ENCODE results near the gene LHFPL6. TPM values are rescaled to one million over a fixed set of nuclear protein-coding genes. Genes with fewer than 3 reads are reported as not detected.

The LHFPL6 gene
- total RNA-seq, 1 experiment from 2014 or later, result 8.9 TPM

- no peak for DNase-seq (ENCODE audit: unreplicated experiment)
- H3K4me1 Mint-ChIP-seq (ENCODE audit: insufficient read depth, unreplicated experiment), result no peaks in the 10 kb centered on the region
- no TSS peak for BruUV-seq (replicated peaks)
- H3K27me3 Mint-ChIP-seq (ENCODE audit: insufficient read depth, unreplicated experiment), result no peaks in the 10 kb centered on the region
- no peak for TF ChIP-seq CTCF (IDR thresholded peaks at IDR 0.05; ENCODE audit: unreplicated experiment)
- ChIA-PET POLR2A (no interaction called here), CTCF (interaction anchor here (0.5 kb wide), 1 partner anchor 89 kb away, joined by 3 read pairs; no protein-coding TSS in a partner anchor)
- H3K27ac Mint-ChIP-seq (ENCODE audit: low read depth, unreplicated experiment), result no peak overlapping the region
- H3K4me3 Mint-ChIP-seq (ENCODE audit: unreplicated experiment), result no peak overlapping the region
- no peaks in the 10 kb centered on the region for H3K36me3 Mint-ChIP-seq (ENCODE audit: insufficient read depth, unreplicated experiment)
- intact Hi-C loops (cut with micrococcal nuclease), result no loop called here
- H3K9me3 Mint-ChIP-seq (ENCODE audit: unreplicated experiment), result no peaks in the 10 kb centered on the region
These were observed 305.3 kb downstream of the LHFPL6 start for GRCh38 chr13:39297664-39298171.

GRCh38 chr13:39297023-39297422 lies 306.0 kb downstream of the LHFPL6 start:
- CTCF ChIA-PET, result interaction anchor here (0.7 kb wide), 1 partner anchor 22 kb away, joined by 3 read pairs; no protein-coding TSS in a partner anchor
- H3K27ac Mint-ChIP-seq (ENCODE audit: low read depth, unreplicated experiment), result no peak overlapping the region
- no peaks in the 10 kb centered on the region for H3K9me3 Mint-ChIP-seq (ENCODE audit: unreplicated experiment)
- no peaks in the 10 kb centered on the region for H3K36me3 Mint-ChIP-seq (ENCODE audit: insufficient read depth, unreplicated experiment)
- no peak for TF ChIP-seq CTCF (IDR thresholded peaks at IDR 0.05; ENCODE audit: unreplicated experiment)
- no TSS peak for BruUV-seq (replicated peaks)
- no peaks in the 10 kb centered on the region for H3K27me3 Mint-ChIP-seq (ENCODE audit: insufficient read depth, unreplicated experiment)
- DNase-seq (ENCODE audit: unreplicated experiment), result no peak
- POLR2A ChIA-PET, result no interaction called here
- no peak overlapping the region for H3K4me3 Mint-ChIP-seq (ENCODE audit: unreplicated experiment)
- intact Hi-C loops (cut with micrococcal nuclease), result no loop called here
- H3K4me1 Mint-ChIP-seq (ENCODE audit: insufficient read depth, unreplicated experiment), result no peaks in the 10 kb centered on the region

GRCh38 chr13:39296193-39296592 lies 306.8 kb downstream of the LHFPL6 start:
- H3K4me1 Mint-ChIP-seq (ENCODE audit: insufficient read depth, unreplicated experiment), result no peaks in the 10 kb centered on the region
- no peaks in the 10 kb centered on the region for H3K9me3 Mint-ChIP-seq (ENCODE audit: unreplicated experiment)
- no peak overlapping the region for H3K27ac Mint-ChIP-seq (ENCODE audit: low read depth, unreplicated experiment)
- TF ChIP-seq CTCF (IDR thresholded peaks at IDR 0.05; ENCODE audit: unreplicated experiment), result no peak
- H3K27me3 Mint-ChIP-seq (ENCODE audit: insufficient read depth, unreplicated experiment), result no peaks in the 10 kb centered on the region
- no peak overlapping the region for H3K4me3 Mint-ChIP-seq (ENCODE audit: unreplicated experiment)
- ChIA-PET POLR2A (interaction anchor here (0.6 kb wide), 1 partner anchor 1384 kb away, joined by 3 read pairs; no protein-coding TSS in a partner anchor), CTCF (interaction anchor here (0.7 kb wide), 1 partner anchor 23 kb away, joined by 3 read pairs; no protein-coding TSS in a partner anchor)
- H3K36me3 Mint-ChIP-seq (ENCODE audit: insufficient read depth, unreplicated experiment), result no peaks in the 10 kb centered on the region
- no TSS peak for BruUV-seq (replicated peaks)
- no peak for DNase-seq (ENCODE audit: unreplicated experiment)
- intact Hi-C loops (cut with micrococcal nuclease), result no loop called here

Other genes starting within 250 kb of the LHFPL6 start
- 28.8 and 37.6 TPM in 2 replicates for gene COG6, start 52.5 kb upstream of the LHFPL6 start, total RNA-seq (2022)

Measured in MCF 10A (cell line).